ENCODE measurements around the gene MRS2.

The MRS2 gene

DNA sequence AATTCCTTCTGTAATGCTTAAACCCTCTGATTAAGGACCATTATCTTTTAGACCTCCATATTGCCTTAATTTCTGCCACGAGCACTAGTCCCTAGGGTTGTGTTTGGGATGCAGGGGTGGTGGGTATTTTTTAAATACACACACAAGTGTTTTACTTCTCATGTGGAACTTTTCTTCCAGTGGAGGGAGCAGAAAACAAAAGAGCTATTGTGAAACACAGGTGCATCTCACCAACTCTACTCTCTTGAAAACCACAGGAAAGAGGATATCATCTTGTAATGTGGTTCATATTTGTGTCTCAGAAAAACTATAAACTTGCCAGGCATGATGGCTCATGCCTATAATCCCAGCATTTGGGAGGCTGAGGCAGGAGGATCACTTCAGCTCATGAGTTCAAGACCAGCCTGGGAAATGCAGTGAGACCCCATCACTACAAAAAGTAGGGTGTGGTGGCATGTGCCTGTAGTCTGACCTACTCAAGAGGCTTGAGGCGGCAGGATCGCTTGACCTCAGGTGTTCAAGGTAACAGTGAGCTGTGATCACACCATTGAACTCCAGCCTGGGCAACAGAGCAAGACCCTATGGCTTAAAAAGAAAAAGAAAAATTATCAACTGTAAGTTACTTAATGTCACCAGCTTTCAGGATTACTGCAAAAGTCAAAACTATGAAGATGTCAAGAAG, 37.3 kb downstream of the MRS2 start:
- TF ChIP-seq, protein P1, sequence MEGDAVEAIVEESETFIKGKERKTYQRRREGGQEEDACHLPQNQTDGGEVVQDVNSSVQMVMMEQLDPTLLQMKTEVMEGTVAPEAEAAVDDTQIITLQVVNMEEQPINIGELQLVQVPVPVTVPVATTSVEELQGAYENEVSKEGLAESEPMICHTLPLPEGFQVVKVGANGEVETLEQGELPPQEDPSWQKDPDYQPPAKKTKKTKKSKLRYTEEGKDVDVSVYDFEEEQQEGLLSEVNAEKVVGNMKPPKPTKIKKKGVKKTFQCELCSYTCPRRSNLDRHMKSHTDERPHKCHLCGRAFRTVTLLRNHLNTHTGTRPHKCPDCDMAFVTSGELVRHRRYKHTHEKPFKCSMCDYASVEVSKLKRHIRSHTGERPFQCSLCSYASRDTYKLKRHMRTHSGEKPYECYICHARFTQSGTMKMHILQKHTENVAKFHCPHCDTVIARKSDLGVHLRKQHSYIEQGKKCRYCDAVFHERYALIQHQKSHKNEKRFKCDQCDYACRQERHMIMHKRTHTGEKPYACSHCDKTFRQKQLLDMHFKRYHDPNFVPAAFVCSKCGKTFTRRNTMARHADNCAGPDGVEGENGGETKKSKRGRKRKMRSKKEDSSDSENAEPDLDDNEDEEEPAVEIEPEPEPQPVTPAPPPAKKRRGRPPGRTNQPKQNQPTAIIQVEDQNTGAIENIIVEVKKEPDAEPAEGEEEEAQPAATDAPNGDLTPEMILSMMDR (IDR thresholded peaks at IDR 0.05) = no peak

DNA sequence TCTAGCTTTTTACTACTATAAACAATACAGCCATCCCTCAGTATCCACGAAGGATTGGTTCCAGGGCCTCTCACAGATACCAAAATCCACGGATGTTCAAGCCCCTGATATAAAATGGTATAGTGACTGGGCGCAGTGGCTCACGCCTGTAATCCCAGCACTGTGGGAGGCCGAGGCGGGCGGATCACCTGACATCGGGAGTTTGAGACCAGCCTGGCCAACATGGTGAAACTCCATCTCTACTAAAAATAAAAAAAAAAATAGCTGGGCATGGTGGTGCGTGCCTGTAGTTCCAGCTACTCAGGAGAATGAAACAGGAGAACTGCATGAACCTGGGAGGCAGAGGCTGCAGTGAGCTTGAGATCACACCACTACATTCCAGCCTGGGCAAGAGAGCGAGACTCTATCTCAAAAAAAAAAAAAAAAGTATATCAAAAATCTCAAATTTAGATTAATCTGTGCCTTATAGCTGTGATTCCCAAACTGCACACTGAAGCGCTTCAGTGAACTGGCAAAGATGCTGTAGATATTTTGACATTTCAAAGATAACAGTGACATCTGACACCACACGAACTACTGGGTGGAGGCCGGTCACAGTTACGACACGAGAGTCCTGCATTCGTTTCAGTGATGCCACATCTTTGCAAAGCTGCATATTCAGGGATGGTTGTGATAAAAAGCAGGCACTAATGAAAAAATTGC, 38.3 kb downstream of the MRS2 start:
- TF ChIP-seq, protein P1 (IDR thresholded peaks at IDR 0.05) = no peak

DNA sequence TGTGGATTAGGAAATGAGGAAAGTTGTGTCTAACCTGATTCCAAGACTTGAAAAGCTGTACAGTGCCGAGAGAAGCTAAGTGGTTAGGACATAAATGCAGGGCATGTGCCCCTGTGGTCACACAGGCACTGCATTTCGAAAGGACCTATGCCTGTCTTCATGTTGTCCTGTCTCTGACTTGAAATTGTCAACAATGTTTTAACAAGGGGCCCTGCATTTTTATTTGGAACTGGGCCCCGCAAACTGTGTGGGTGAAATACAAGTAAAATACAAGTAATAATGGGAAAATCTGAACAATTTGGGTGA, 38.8 kb downstream of the MRS2 start:
- TF ChIP-seq, protein P1 (IDR thresholded peaks at IDR 0.05) = no peak

DNA sequence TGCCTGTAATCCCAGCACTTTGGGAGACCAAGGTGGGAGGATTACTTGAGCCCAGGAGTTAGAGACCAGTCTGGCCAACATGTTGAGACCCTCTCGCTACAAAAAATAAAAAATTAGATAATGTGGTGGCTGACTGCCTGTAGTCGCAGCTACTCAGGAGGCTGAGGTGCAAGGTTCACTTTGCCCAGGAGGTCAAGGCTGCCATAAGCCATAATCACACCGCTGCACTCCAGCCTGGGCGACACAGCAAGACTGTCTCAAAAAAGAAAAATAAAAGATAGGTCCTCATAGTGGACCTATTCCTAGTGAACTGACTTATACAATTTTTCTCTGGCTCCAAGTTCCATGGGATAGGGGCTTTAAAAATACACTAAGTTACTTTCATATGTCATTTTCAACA, 41.9 kb downstream of the MRS2 start:
- TF ChIP-seq, protein P1 (IDR thresholded peaks at IDR 0.05) = no peak

DNA sequence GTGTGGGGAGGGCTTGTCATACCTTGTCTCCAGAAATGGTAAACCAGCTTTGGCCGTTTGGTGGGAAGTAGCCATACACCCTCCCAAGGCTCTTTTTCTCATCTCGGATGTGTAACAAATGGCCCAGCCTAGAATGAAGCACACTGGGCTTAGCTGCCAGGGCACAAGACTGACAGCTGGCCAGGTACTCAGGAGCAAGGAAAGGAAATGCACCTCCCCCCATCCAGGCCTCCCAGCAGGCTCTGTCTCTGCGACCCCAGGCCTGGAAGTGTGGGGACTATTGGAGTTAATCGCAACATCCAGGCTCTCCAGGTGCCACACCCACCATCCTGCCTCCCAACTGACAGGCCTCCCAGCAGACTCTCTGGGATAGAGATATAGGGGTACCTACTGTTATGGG, 43.0 kb downstream of the MRS2 start:
- TF ChIP-seq, protein P1 (IDR thresholded peaks at IDR 0.05) = no peak

DNA sequence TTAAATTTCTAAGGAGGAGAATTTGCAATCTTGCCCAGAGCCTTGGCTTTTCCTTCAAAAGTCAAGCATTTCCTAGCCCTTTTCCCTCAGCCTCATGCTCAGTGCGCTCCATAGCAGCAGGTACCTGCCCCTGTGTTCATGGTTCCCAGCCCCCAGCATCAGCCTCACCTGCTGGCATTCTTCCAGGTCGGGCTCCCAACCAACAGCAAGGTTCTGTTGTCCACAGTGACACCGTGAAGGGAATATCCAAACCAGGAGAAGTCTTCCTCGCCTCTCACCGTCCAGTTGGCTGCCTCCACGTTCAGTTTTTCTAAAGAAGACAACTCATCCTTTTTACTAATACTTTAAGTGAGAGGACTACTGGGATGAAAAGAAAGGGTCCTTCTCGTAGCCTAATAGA, 43.9 kb downstream of the MRS2 start:
- TF ChIP-seq, protein P1 (IDR thresholded peaks at IDR 0.05) = no peak

DNA sequence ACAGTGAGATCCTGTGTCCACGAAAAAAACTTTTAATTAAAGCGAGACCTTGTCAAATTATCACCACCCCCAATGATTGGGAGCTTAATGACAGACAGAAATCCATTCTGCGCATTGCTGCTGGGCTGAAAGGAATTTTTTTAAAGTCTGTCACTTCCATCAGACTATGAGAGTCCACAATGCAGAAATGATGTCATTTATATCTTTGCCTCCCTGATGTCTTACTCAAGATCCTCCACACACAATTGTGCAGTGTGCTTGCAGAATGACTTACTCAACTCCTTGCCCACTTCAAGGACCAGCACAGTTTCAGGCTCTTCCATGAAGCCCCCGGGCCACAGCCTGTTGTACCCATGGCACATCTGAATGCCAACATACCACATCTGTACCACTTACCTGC, 45.7 kb downstream of the MRS2 start:
- TF ChIP-seq, protein P1 (IDR thresholded peaks at IDR 0.05) = no peak

Data from LNCAP (cell line).